DND-41 (cell line): ENCODE results near the gene MLLT1.
A peak's percentile ranks its signal among the peaks of the same experiment; 100 is the strongest.

Source experiments
- ATAC-seq: fragments of 200-7000 bp; cut with Tn5 transposase; 3 replicates; pipeline ENCODE4 v1.9.1; 2021; ENCODE audit warnings: low read depth; ENCODE audit not compliant: insufficient read depth
- DNase-seq: peaks from one replicate; pipeline ENCODE4 v3.0.0-alpha.2; 2020
- H2AFZ ChIP-seq: 2 replicates; pipeline ENCODE4 v1.6.0; 2012; ENCODE audit warnings: low read depth, low read length
- H3K27ac ChIP-seq: 2 replicates; pipeline ENCODE4 v1.5.1; 2012; ENCODE audit warnings: low read length, inconsistent platforms
- H3K27me3 ChIP-seq: fragments of 200-600 bp; sonication (generic); 2 replicates; pipeline ENCODE4 v1.6.0; 2012; ENCODE audit warnings: low read length, mild to moderate bottlenecking, inconsistent platforms; ENCODE audit not compliant: insufficient read depth, poor library complexity
- H3K36me3 ChIP-seq: 2 replicates; pipeline ENCODE4 v1.5.1; 2012; ENCODE audit warnings: low read length, inconsistent platforms; ENCODE audit not compliant: insufficient read depth
- H3K4me1 ChIP-seq: 2 replicates; pipeline ENCODE4 v1.5.1; 2012; ENCODE audit warnings: mild to moderate bottlenecking, low read length; ENCODE audit not compliant: insufficient read depth
- H3K4me2 ChIP-seq: 2 replicates; pipeline ENCODE4 v1.6.0; 2012; ENCODE audit warnings: mild to moderate bottlenecking, moderate library complexity, low read length, inconsistent platforms; ENCODE audit not compliant: insufficient read depth
- H3K4me3 ChIP-seq, 2 experiments: fragments of 200-600 bp in 1 of 2; shearing (Covaris generic) in 1 of 2; 2 replicates each; pipeline ENCODE4 v1.5.1; 2012 to 2016; ENCODE audit warnings: inconsistent platforms in 2 of 2, low read length in 2 of 2, mild to moderate bottlenecking in 2 of 2, low read depth in 1 of 2, moderate library complexity in 1 of 2
- H3K79me2 ChIP-seq: 2 replicates; pipeline ENCODE4 v1.6.0; 2012; ENCODE audit warnings: low read length, inconsistent platforms; ENCODE audit not compliant: insufficient read depth
- H3K9ac ChIP-seq: 2 replicates; pipeline ENCODE4 v1.6.0; 2012; ENCODE audit warnings: low read depth, mild to moderate bottlenecking, inconsistent platforms, low read length, moderate library complexity
- H3K9me3 ChIP-seq: 2 replicates; pipeline ENCODE4 v1.5.1; 2012; ENCODE audit warnings: low read length, moderate library complexity, mild to moderate bottlenecking, inconsistent platforms; ENCODE audit not compliant: insufficient read depth, severe bottlenecking
- H4K20me1 ChIP-seq: 2 replicates; pipeline ENCODE4 v1.6.0; 2012; ENCODE audit warnings: low read length; ENCODE audit not compliant: insufficient read depth
- EZH2 ChIP-seq: IDR thresholded peaks from 3 replicates; pipeline ENCODE4 v1.6.1; 2012; ENCODE audit warnings: borderline replicate concordance, low read depth, mild to moderate bottlenecking, moderate library complexity, low read length, inconsistent platforms; ENCODE audit not compliant: severe bottlenecking
- TF ChIP-seq, protein P1 (sequence below): IDR thresholded peaks from 2 replicates; pipeline ENCODE4 v1.5.1; 2012; ENCODE audit warnings: borderline replicate concordance, low read length, moderate library complexity, mild to moderate bottlenecking; ENCODE audit not compliant: poor library complexity, severe bottlenecking; ENCODE audit errors: extremely low read depth

MLLT1 gene

DNA sequence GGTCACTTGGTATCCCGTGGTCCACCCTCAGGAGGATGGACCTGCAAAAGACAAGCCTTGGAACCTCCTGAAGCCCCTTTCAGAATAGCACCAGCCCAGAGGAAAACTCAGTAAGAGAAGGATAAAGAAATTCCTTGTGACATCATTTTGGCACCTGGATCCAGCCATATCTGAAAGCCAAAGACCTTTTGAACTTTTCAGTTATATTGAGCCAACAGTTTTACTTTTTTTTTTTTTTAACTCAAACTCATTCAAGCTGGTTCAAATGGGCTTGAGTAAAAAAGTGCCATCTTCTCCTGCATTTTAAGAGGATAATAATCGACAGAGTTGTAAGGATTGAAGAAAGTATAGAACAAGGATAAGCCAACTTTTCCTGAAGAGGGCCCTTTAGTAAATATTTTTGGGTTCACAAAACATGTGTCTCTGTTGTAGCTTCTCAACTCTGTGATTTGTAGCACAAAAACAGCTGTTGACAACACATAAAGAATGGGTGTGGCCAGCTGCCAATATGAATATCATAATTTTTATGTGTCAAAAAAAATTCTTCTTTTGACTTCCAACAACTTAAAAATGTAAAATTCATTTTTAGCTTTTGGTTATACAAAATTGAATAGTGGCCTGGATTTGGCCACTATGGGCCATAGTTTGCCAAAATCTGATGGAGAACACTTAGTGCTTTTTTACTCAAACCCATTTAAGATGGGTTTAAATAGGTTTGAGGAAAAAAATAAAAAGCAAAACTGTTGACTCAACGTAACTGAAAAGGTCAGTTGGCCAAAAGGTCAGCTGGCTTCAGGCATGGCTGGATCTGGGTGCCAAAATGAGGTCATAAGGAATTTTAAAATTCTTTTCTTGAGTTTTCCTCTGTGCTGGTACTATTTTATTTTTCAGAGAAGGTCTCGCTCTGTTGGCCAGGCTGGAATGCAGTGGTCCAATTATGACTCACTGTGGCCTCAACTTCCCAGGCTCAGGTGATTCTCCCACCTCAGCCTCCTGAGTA, 93.6 kb downstream of the MLLT1 start:
- H3K79me2 ChIP-seq, result no peaks in the 10 kb centered on the region
- H2AFZ ChIP-seq, result no peak overlapping the region
- no peaks in the 10 kb centered on the region for H3K9me3 ChIP-seq
- no peak overlapping the region for H3K4me3 ChIP-seq
- DNase-seq (no peak), ATAC-seq (no peak)
- no peaks in the 10 kb centered on the region for H3K36me3 ChIP-seq
- TF ChIP-seq, protein P1, sequence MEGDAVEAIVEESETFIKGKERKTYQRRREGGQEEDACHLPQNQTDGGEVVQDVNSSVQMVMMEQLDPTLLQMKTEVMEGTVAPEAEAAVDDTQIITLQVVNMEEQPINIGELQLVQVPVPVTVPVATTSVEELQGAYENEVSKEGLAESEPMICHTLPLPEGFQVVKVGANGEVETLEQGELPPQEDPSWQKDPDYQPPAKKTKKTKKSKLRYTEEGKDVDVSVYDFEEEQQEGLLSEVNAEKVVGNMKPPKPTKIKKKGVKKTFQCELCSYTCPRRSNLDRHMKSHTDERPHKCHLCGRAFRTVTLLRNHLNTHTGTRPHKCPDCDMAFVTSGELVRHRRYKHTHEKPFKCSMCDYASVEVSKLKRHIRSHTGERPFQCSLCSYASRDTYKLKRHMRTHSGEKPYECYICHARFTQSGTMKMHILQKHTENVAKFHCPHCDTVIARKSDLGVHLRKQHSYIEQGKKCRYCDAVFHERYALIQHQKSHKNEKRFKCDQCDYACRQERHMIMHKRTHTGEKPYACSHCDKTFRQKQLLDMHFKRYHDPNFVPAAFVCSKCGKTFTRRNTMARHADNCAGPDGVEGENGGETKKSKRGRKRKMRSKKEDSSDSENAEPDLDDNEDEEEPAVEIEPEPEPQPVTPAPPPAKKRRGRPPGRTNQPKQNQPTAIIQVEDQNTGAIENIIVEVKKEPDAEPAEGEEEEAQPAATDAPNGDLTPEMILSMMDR, result no peak
- TF ChIP-seq EZH2, result no peak
- H3K27me3 ChIP-seq, result peaks cover 6% of the 10 kb centered on the region
- H3K27ac ChIP-seq, result no peak overlapping the region
- H3K4me1 ChIP-seq, result no peaks in the 10 kb centered on the region
- H3K4me2 ChIP-seq, result no peak overlapping the region
- H3K9ac ChIP-seq, result no peak overlapping the region
- H4K20me1 ChIP-seq, result no peaks in the 10 kb centered on the region

DNA sequence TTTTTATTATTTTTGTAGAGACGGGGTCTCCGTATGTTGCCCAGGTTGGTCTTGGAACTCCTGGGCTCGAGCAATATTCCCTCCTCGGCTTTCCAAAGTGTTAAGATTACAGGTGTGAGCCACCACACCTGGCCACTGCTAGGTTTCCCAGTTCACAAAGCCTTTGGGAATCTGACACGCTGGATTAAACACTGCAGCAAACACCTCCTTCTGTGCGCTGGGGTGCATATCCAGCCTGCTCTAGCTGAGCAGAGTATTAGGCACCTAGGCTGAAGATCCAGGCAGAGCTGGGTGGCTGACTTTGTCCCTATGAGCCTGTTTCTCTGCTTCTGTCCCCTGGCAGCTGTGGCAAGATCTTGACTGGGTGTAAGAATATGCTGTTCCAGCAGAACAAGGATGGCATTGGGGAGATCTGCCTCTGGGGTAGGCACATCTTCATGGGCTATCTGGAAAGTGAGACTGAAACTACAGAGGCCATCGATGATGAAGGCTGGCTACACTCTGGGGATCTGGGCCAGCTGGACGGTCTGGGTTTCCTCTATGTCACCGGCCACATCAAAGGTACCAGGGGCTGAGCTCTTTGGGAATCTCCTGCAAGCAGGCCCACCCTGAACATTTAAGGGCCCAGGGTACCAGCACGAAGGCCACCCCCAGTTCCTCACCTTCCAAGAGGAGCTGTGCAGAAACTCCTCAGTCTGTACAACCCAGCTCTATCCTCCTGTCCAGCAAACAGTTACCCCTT, 94.5 kb downstream of the MLLT1 start:
- no peaks in the 10 kb centered on the region for H4K20me1 ChIP-seq
- H3K36me3 ChIP-seq, result no peaks in the 10 kb centered on the region
- no peaks in the 10 kb centered on the region for H3K9me3 ChIP-seq
- TF ChIP-seq EZH2, result no peak
- TF ChIP-seq, protein P1, result no peak
- ATAC-seq (peak; percentile 19; the same call in 1 of the 3 replicates), DNase-seq (no peak)
- no peaks in the 10 kb centered on the region for H3K4me1 ChIP-seq
- H3K9ac ChIP-seq, result no peak overlapping the region
- H3K27ac ChIP-seq, result no peak overlapping the region
- no peak overlapping the region for H3K4me2 ChIP-seq
- no peaks in the 10 kb centered on the region for H3K79me2 ChIP-seq
- peaks cover 6% of the 10 kb centered on the region for H3K27me3 ChIP-seq
- no peak overlapping the region for H3K4me3 ChIP-seq
- H2AFZ ChIP-seq, result no peak overlapping the region

DNA sequence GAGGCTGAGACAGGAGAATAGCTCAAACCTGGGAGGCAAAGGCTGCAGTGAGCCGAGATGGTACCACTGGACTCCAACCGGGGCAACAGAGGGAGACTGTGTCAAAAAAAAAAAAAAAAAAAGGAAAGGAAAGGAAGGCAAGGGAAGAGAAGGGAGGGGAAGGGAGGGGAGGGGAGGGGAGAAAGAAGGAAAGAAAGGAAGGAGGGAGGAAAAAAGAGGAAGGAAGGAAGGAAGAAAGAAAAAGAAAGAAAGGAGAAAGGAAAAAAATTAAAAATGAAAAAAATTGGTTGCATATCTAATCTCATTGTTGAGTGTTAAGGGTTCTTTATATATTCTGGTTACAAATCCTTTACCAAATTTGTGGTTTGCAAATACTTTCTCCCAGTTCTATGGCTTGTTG, 98.7 kb downstream of the MLLT1 start:
- H3K79me2 ChIP-seq, result no peaks in the 10 kb centered on the region

More for the DNA sequence above, 98.7 kb downstream of the MLLT1 start:
- Histone ChIP-seq H3K27me3 (peaks cover 6% of the 10 kb centered on the region), H3K4me2 (no peak overlapping the region), H4K20me1 (no peaks in the 10 kb centered on the region), H3K4me1 (no peaks in the 10 kb centered on the region), H2AFZ (no peak overlapping the region), H3K4me3 (no peak overlapping the region), H3K36me3 (no peaks in the 10 kb centered on the region), H3K27ac (no peak overlapping the region), H3K9me3 (no peaks in the 10 kb centered on the region), H3K9ac (no peak overlapping the region)
- DNase-seq, result no peak
- ATAC-seq, result no peak
- TF ChIP-seq EZH2, result no peak
- TF ChIP-seq, protein P1, result no peak
